Measurements from ENCODE around the gene ARMH1.

The ARMH1 gene

GRCh38 chr1:44654621-44655187, 19.8 kb upstream of the ARMH1 start:
- TF ChIP-seq, protein P1, sequence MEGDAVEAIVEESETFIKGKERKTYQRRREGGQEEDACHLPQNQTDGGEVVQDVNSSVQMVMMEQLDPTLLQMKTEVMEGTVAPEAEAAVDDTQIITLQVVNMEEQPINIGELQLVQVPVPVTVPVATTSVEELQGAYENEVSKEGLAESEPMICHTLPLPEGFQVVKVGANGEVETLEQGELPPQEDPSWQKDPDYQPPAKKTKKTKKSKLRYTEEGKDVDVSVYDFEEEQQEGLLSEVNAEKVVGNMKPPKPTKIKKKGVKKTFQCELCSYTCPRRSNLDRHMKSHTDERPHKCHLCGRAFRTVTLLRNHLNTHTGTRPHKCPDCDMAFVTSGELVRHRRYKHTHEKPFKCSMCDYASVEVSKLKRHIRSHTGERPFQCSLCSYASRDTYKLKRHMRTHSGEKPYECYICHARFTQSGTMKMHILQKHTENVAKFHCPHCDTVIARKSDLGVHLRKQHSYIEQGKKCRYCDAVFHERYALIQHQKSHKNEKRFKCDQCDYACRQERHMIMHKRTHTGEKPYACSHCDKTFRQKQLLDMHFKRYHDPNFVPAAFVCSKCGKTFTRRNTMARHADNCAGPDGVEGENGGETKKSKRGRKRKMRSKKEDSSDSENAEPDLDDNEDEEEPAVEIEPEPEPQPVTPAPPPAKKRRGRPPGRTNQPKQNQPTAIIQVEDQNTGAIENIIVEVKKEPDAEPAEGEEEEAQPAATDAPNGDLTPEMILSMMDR (IDR thresholded peaks at IDR 0.05): no peak

DNA sequence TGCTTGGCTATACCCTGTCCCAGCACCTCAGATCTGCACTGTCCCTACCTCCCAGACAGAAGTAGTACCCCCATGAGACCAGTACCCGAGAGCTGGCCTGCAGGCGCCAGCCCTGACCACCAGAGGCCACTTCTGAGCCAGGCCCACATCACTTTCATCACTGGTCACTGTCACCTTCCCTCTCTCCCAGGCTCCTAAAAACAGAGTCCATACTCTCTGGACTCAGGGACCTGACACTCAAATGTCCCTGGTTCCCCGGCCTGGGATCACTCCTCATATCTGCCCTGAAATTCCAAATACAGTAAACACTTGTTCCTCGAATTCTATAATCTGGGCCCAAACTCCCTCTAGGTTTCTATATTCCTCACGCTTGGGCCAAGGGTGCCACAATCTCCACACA, 18.9 kb upstream of the ARMH1 start:
- TF ChIP-seq, protein P1 (IDR thresholded peaks at IDR 0.05): peak; percentile 76

DNA sequence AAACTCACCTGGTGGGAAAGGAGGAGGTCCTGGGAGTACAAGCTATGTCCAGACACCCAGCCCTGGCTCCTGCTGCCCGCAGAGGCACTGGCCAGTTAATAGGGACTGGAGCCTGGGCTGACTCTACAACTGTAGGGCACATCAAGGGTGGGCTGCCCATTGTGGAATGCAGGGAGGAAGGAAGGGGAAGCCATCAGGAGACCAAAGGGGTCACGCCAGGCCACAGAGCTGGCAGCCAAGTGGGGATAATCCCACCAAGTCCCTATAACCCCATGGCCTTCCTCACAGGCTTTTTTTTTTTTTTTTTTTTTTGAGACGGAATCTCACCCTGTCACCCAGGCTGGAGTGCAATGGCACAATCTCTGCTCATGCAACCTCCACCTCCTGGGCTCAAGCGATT, 14.9 kb upstream of the ARMH1 start:
- TF ChIP-seq, protein P1 (IDR thresholded peaks at IDR 0.05): no peak

GRCh38 chr1:44660176-44660575, 14.3 kb upstream of the ARMH1 start:
- TF ChIP-seq, protein P1 (IDR thresholded peaks at IDR 0.05): no peak

DNA sequence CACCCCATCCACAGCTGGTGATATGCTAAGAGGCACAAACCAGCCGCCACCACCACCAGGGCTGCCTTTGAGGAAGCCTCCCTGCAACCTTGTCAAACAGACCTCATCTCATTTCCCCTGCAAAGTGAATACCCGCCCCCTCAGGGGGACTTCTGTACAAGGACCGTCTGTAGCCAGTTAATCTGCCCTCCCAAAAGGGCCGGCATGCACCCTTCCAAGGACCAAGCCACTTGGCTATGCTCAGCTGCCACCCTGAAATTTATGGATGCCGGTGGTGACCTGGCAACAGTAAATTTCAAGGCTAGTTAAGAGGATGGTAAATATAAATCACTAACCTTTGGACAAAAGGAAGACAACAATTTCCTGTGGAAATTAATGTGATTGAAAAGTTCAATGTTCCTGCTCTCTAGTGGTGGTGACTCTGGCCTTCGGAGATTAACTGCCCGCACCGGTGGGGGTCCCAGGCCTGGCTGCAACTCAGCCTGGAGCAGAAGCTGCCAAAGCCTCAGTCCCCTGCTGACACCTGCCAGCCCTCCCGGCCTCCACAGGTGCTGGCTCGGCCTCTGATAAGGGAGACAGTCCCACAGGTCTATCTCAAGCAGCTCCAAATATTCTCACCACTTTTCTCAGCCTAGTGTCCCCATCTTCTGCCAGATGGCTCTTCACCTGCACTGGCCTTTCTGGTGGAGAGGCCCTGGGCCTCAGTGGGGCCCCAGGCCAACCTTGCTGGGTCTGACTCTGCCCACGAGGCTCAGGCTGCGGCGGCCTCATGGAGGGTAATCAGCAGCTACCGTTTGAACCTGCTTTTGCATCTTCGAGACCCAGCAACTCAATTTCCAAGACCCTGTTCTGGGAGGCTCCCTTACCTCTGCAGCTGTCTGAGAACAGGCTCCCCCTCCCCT, 12.5 kb upstream of the ARMH1 start:
- TF ChIP-seq, protein P1 (IDR thresholded peaks at IDR 0.05): no peak

DNA sequence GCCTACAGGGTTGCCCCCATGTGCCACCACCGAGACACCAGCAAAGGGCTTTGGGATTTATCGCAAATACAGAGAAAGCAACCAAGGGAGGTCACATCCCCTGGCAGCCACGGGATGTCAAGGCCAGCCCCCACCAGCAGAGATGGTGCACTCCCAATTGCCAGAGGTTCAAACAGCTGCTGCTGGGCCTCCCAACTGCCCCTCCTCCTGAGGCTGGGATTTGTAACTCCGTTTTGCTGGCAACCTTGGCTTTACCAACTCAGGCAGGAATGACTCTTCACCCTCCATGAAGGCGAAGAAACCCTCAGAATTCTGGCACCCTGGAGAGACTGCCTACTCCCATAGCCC, 11.9 kb upstream of the ARMH1 start:
- TF ChIP-seq, protein P1 (IDR thresholded peaks at IDR 0.05): no peak

- TF ChIP-seq, protein P1 (IDR thresholded peaks at IDR 0.05): no peak
Measured at GRCh38 chr1:44663417-44663816, 11.1 kb upstream of the ARMH1 start.
